Osteoblast (primary cell): ENCODE measurements around the gene PHOX2B. TPM values are rescaled to one million over a fixed set of nuclear protein-coding genes. Genes with fewer than 3 reads are reported as not detected.

Experiments used
- DNase-seq: peaks from one replicate; pipeline ENCODE4 v3.0.0; 2011; ENCODE audit warnings: low spot score, mixed read lengths; ENCODE audit not compliant: insufficient read length; ENCODE audit errors: missing footprints
- H2AFZ ChIP-seq: 2 replicates; pipeline ENCODE4 v1.6.0; 2011; ENCODE audit warnings: mild to moderate bottlenecking, low read length
- H3K27ac ChIP-seq: 2 replicates; pipeline ENCODE4 v1.5.1; 2011; ENCODE audit warnings: mild to moderate bottlenecking, low read depth, low read length, moderate library complexity
- H3K27me3 ChIP-seq: 2 replicates; pipeline ENCODE4 v1.6.0; 2012; ENCODE audit warnings: mild to moderate bottlenecking, control low read depth, inconsistent platforms, low read length, moderate library complexity; ENCODE audit not compliant: insufficient read depth
- H3K36me3 ChIP-seq: 2 replicates; pipeline ENCODE4 v1.5.1; 2011; ENCODE audit warnings: mild to moderate bottlenecking, low read length, control low read depth, moderate library complexity; ENCODE audit not compliant: insufficient read depth
- H3K4me1 ChIP-seq: 2 replicates; pipeline ENCODE4 v1.5.1; 2011; ENCODE audit warnings: mild to moderate bottlenecking, low read length, control low read depth, moderate library complexity; ENCODE audit not compliant: insufficient read depth
- H3K4me2 ChIP-seq: 2 replicates; pipeline ENCODE4 v1.6.0; 2011; ENCODE audit warnings: mild to moderate bottlenecking, low read length; ENCODE audit not compliant: insufficient read depth
- H3K4me3 ChIP-seq: fragments of 200-600 bp; sonication (generic); 3 replicates; pipeline ENCODE4 v1.5.1; 2012; ENCODE audit warnings: mild to moderate bottlenecking, low read length, inconsistent platforms; ENCODE audit not compliant: insufficient read depth
- H3K79me2 ChIP-seq: 2 replicates; pipeline ENCODE4 v1.6.0; 2012; ENCODE audit warnings: mild to moderate bottlenecking, low read length, control low read depth, inconsistent platforms; ENCODE audit not compliant: insufficient read depth
- H3K9me3 ChIP-seq: 2 replicates; pipeline ENCODE4 v1.5.1; 2011; ENCODE audit warnings: low read depth, low read length, control low read depth
- H4K20me1 ChIP-seq: 2 replicates; pipeline ENCODE4 v1.6.0; 2012; ENCODE audit warnings: mild to moderate bottlenecking, low read length, control low read depth; ENCODE audit not compliant: insufficient read depth
- CTCF ChIP-seq: IDR thresholded peaks from 2 replicates; pipeline ENCODE4 v1.5.1; 2011; ENCODE audit warnings: mild to moderate bottlenecking, low read depth, low read length, moderate library complexity; ENCODE audit errors: extremely low read depth
- total RNA-seq: library from RNA; depleted of rRNA; stranded (reverse); fragments of >200 nt; gene quantifications from 2 replicates; pipeline ENCODE4 v1.2.3, GENCODE V29; 2012

Gene PHOX2B
- total RNA-seq, 1 donor: not detected

GRCh38 chr4:41734371-41734770 is 14.2 kb downstream of the PHOX2B start:
- no peaks in the 10 kb centered on the region for H3K36me3 ChIP-seq
- H3K79me2 ChIP-seq: no peaks in the 10 kb centered on the region
- no peaks in the 10 kb centered on the region for H3K27me3 ChIP-seq
- no peak overlapping the region for H3K4me3 ChIP-seq
- no peak for TF ChIP-seq CTCF
- H3K4me2 ChIP-seq: no peak overlapping the region
- no peak for DNase-seq
- H4K20me1 ChIP-seq: no peaks in the 10 kb centered on the region
- H3K27ac ChIP-seq: no peak overlapping the region
- H2AFZ ChIP-seq: no peak overlapping the region
- H3K9me3 ChIP-seq: no peaks in the 10 kb centered on the region
- H3K4me1 ChIP-seq: no peaks in the 10 kb centered on the region

- Histone ChIP-seq H3K27ac (no peak overlapping the region), H3K4me2 (no peak overlapping the region), H3K4me1 (no peaks in the 10 kb centered on the region), H3K79me2 (no peaks in the 10 kb centered on the region), H3K9me3 (no peaks in the 10 kb centered on the region), H2AFZ (no peak overlapping the region), H3K4me3 (no peak overlapping the region), H3K27me3 (no peaks in the 10 kb centered on the region), H4K20me1 (no peaks in the 10 kb centered on the region), H3K36me3 (no peaks in the 10 kb centered on the region)
- no peak for TF ChIP-seq CTCF
- no peak for DNase-seq
Measured at GRCh38 chr4:41731569-41732126, 16.9 kb downstream of the PHOX2B start.

GRCh38 chr4:41728573-41728913 is 20.0 kb downstream of the PHOX2B start:
- Histone ChIP-seq H3K9me3 (no peaks in the 10 kb centered on the region), H3K79me2 (no peaks in the 10 kb centered on the region), H3K4me3 (no peak overlapping the region), H2AFZ (no peak overlapping the region), H4K20me1 (no peaks in the 10 kb centered on the region), H3K36me3 (no peaks in the 10 kb centered on the region), H3K27me3 (no peaks in the 10 kb centered on the region), H3K27ac (no peak overlapping the region), H3K4me2 (no peak overlapping the region), H3K4me1 (no peaks in the 10 kb centered on the region)
- no peak for DNase-seq
- TF ChIP-seq CTCF: no peak

- H3K79me2 ChIP-seq: no peaks in the 10 kb centered on the region
- H3K4me2 ChIP-seq: no peak overlapping the region
- no peak for DNase-seq
- no peaks in the 10 kb centered on the region for H4K20me1 ChIP-seq
- no peak for TF ChIP-seq CTCF
- no peak overlapping the region for H3K27ac ChIP-seq
- H3K4me1 ChIP-seq: no peaks in the 10 kb centered on the region
- H3K36me3 ChIP-seq: no peaks in the 10 kb centered on the region
- no peak overlapping the region for H2AFZ ChIP-seq
- no peaks in the 10 kb centered on the region for H3K9me3 ChIP-seq
- no peaks in the 10 kb centered on the region for H3K27me3 ChIP-seq
- no peak overlapping the region for H3K4me3 ChIP-seq
Measured at GRCh38 chr4:41727861-41728572, 20.5 kb downstream of the PHOX2B start.
